Renal cortical epithelial cell (primary cell): ENCODE data around the gene LYPLAL1. TPM values are rescaled to one million over a fixed set of nuclear protein-coding genes. Genes with fewer than 3 reads are reported as not detected.

ENCODE experiments used
- DNase-seq: peaks from one replicate; pipeline ENCODE4 v3.0.0-alpha.2; 2011; ENCODE audit warnings: low read depth
- total RNA-seq: library from RNA; depleted of rRNA; stranded (reverse); fragments of >200 nt; gene quantifications from 2 replicates; pipeline ENCODE4 v1.2.3, GENCODE V29; 2014

Gene LYPLAL1
- total RNA-seq = 26.4 and 27.5 TPM in 2 replicates

GRCh38 chr1:219173758-219174459 lies at the start of gene LYPLAL1:
Gene LYPLAL1, plus strand, starts transcription at chr1:219173878. Its CDS starts 13 bp downstream, at chr1:219173891.
- DNase-seq = peak; percentile 74

GRCh38 chr1:219124163-219124562 lies 49.5 kb upstream of the LYPLAL1 start:
- DNase-seq = no peak

- no peak for DNase-seq
These were observed 48.3 kb upstream of the LYPLAL1 start for GRCh38 chr1:219125342-219125741.

- no peak for DNase-seq
These were observed 47.3 kb upstream of the LYPLAL1 start for GRCh38 chr1:219126377-219126776.

GRCh38 chr1:219128957-219129356 lies 44.7 kb upstream of the LYPLAL1 start:
- peak; percentile 12 for DNase-seq

- DNase-seq = no peak
These were observed 43.2 kb upstream of the LYPLAL1 start for GRCh38 chr1:219130366-219130935.

GRCh38 chr1:219132939-219133338 lies 40.7 kb upstream of the LYPLAL1 start:
- DNase-seq = no peak

- peak; percentile 39 for DNase-seq
These were observed 34.9 kb upstream of the LYPLAL1 start for GRCh38 chr1:219138747-219139146.

GRCh38 chr1:219140303-219140877 lies 33.3 kb upstream of the LYPLAL1 start:
- DNase-seq = no peak

- no peak for DNase-seq
These were observed 29.9 kb upstream of the LYPLAL1 start for GRCh38 chr1:219143735-219144134.

- no peak for DNase-seq
These were observed 28.9 kb upstream of the LYPLAL1 start for GRCh38 chr1:219144658-219145315.

GRCh38 chr1:219147571-219148019 lies 26.1 kb upstream of the LYPLAL1 start:
- DNase-seq = no peak

- DNase-seq = no peak
These were observed 24.6 kb upstream of the LYPLAL1 start for GRCh38 chr1:219149009-219149577.

GRCh38 chr1:219149953-219150352 lies 23.7 kb upstream of the LYPLAL1 start:
- DNase-seq = no peak

GRCh38 chr1:219150913-219151312 lies 22.8 kb upstream of the LYPLAL1 start:
- DNase-seq = no peak

- DNase-seq = no peak
These were observed 22.2 kb upstream of the LYPLAL1 start for GRCh38 chr1:219151467-219151866.

- no peak for DNase-seq
These were observed 20.9 kb upstream of the LYPLAL1 start for GRCh38 chr1:219152751-219153150.

- no peak for DNase-seq
These were observed 20.0 kb upstream of the LYPLAL1 start for GRCh38 chr1:219153723-219154122.

- DNase-seq = no peak
These were observed 18.5 kb upstream of the LYPLAL1 start for GRCh38 chr1:219155135-219155534.

- DNase-seq = no peak
These were observed 13.6 kb upstream of the LYPLAL1 start for GRCh38 chr1:219159946-219160645.

- no peak for DNase-seq
These were observed 12.7 kb upstream of the LYPLAL1 start for GRCh38 chr1:219160967-219161366.

GRCh38 chr1:219161371-219161770 lies 12.3 kb upstream of the LYPLAL1 start:
- peak; percentile 89 for DNase-seq
